ENCODE results near the gene COL23A1. TPM values are rescaled to one million over a fixed set of nuclear protein-coding genes. Genes with fewer than 3 reads are reported as not detected.
"Not testable (repeated sequence)": the region's sequence is repeated elsewhere in the genome, so short reads cannot be mapped to it uniquely, and the experiment has no call there.

COL23A1 gene
- polyA plus RNA-seq, 4 donors = 5.8 to 13.4 (median 7.7) TPM

- DNase-seq (ENCODE audit: low read depth in 4 of 4, low spot score in 3 of 4) = no peak
These were observed 270.6 kb downstream of the COL23A1 start for GRCh38 chr5:178319541-178320041.

GRCh38 chr5:178318893-178319292 lies 271.3 kb downstream of the COL23A1 start:
- DNase-seq (ENCODE audit: low read depth in 4 of 4, low spot score in 3 of 4) = no peak

- DNase-seq (ENCODE audit: low read depth in 4 of 4, low spot score in 3 of 4) = no peak
These were observed 271.8 kb downstream of the COL23A1 start for GRCh38 chr5:178318382-178318781.

- not testable (repeated sequence) for DNase-seq (ENCODE audit: low read depth in 4 of 4, low spot score in 3 of 4)
These were observed 272.5 kb downstream of the COL23A1 start for GRCh38 chr5:178317727-178318126.

GRCh38 chr5:178314961-178315820 lies 275.0 kb downstream of the COL23A1 start:
- no peak for DNase-seq (ENCODE audit: low read depth in 4 of 4, low spot score in 3 of 4)

GRCh38 chr5:178314061-178314660 lies 276.0 kb downstream of the COL23A1 start:
- DNase-seq (ENCODE audit: low read depth in 4 of 4, low spot score in 3 of 4) = no peak

- no peak for DNase-seq (ENCODE audit: low read depth in 4 of 4, low spot score in 3 of 4)
These were observed 276.9 kb downstream of the COL23A1 start for GRCh38 chr5:178313316-178313715.

- no peak for DNase-seq (ENCODE audit: low read depth in 4 of 4, low spot score in 3 of 4)
These were observed 277.3 kb downstream of the COL23A1 start for GRCh38 chr5:178312880-178313282.

- DNase-seq (ENCODE audit: low read depth in 4 of 4, low spot score in 3 of 4) = no peak
These were observed 279.9 kb downstream of the COL23A1 start for GRCh38 chr5:178310130-178310865.

- DNase-seq (ENCODE audit: low read depth in 4 of 4, low spot score in 3 of 4) = no peak
These were observed 280.8 kb downstream of the COL23A1 start for GRCh38 chr5:178309271-178310013.

GRCh38 chr5:178308541-178309092 lies 281.6 kb downstream of the COL23A1 start:
- no peak for DNase-seq (ENCODE audit: low read depth in 4 of 4, low spot score in 3 of 4)

GRCh38 chr5:178307267-178308045 lies 282.7 kb downstream of the COL23A1 start:
- DNase-seq (ENCODE audit: low read depth in 4 of 4, low spot score in 3 of 4) = no peak

GRCh38 chr5:178306430-178307225 lies 283.6 kb downstream of the COL23A1 start:
- DNase-seq (ENCODE audit: low read depth in 4 of 4, low spot score in 3 of 4) = no peak

GRCh38 chr5:178305801-178306200 lies 284.4 kb downstream of the COL23A1 start:
- no peak for DNase-seq (ENCODE audit: low read depth in 4 of 4, low spot score in 3 of 4)

GRCh38 chr5:178304761-178305645 lies 285.2 kb downstream of the COL23A1 start:
- no peak for DNase-seq (ENCODE audit: low read depth in 4 of 4, low spot score in 3 of 4)

- no peak for DNase-seq (ENCODE audit: low read depth in 4 of 4, low spot score in 3 of 4)
These were observed 286.2 kb downstream of the COL23A1 start for GRCh38 chr5:178304016-178304415.

GRCh38 chr5:178302321-178302720 lies 287.9 kb downstream of the COL23A1 start:
- DNase-seq (ENCODE audit: low read depth in 4 of 4, low spot score in 3 of 4) = not testable (repeated sequence)

- no peak for DNase-seq (ENCODE audit: low read depth in 4 of 4, low spot score in 3 of 4)
These were observed 288.6 kb downstream of the COL23A1 start for GRCh38 chr5:178301641-178302040.
